Caco-2 (cell line): ENCODE results near the gene THEM4. TPM values are rescaled to one million over a fixed set of nuclear protein-coding genes. Genes with fewer than 3 reads are reported as not detected.

Experiments
- BruUV-seq: library from RNA; stranded (reverse); fragments of 400-500 nt; replicated peaks from 2 replicates; lab custom pipeline; 2021; lab: Mats Ljungman, UMichigan
- CTCF ChIA-PET: fragments of 300-600 bp; sonication (Branson Sonifier 250); formaldehyde crosslinking; loops from one replicate; lab custom pipeline; 2022; ENCODE audit warnings: antibody characterized with exemption; lab: Charles Lee
- POLR2A ChIA-PET: fragments of 300-600 bp; sonication (Branson Sonifier 250); formaldehyde crosslinking; loops from one replicate; lab custom pipeline; 2022; ENCODE audit warnings: antibody characterized with exemption; lab: Charles Lee
- DNase-seq, 2 experiments: peaks; one replicate each; pipeline versions ENCODE4 v3.0.0 to v3.0.0-alpha.2; 2020 to 2022
- H3K27me3 ChIP-seq: replicated peaks from 2 replicates; pipeline ENCODE4 v1.6.0; 2011; ENCODE audit warnings: low read length; ENCODE audit not compliant: control insufficient read depth, insufficient read depth
- H3K36me3 ChIP-seq: 2 replicates; pipeline ENCODE4 v1.5.1; 2011; ENCODE audit warnings: low read length; ENCODE audit not compliant: control insufficient read depth, insufficient read depth
- H3K4me1 ChIP-seq: fragments of 250-450 bp; sonication (Bioruptor Pico); 2 replicates; pipeline ENCODE4 v1.5.1; 2020; ENCODE audit warnings: mild to moderate bottlenecking
- H3K4me3 ChIP-seq: 2 replicates; pipeline ENCODE4 v1.5.1; 2011; ENCODE audit warnings: low read depth, mild to moderate bottlenecking, control low read depth, low read length
- H3K9me3 ChIP-seq: fragments of 250-450 bp; sonication (Bioruptor Pico); 2 replicates; pipeline ENCODE4 v1.5.1; 2020; ENCODE audit warnings: mild to moderate bottlenecking, moderate library complexity
- H3K27ac Mint-ChIP-seq: one replicate; pipeline ENCODE4 v1.8.0; 2022; ENCODE audit warnings: mixed read lengths; ENCODE audit not compliant: unreplicated experiment
- H3K27me3 Mint-ChIP-seq: one replicate; pipeline ENCODE4 v1.8.0; 2022; ENCODE audit warnings: mixed read lengths; ENCODE audit not compliant: insufficient read depth, unreplicated experiment
- H3K36me3 Mint-ChIP-seq: one replicate; pipeline ENCODE4 v1.8.0; 2022; ENCODE audit warnings: mild to moderate bottlenecking, mixed read lengths; ENCODE audit not compliant: insufficient read depth, unreplicated experiment
- H3K4me1 Mint-ChIP-seq: one replicate; pipeline ENCODE4 v1.8.0; 2022; ENCODE audit warnings: low read depth, mixed read lengths; ENCODE audit not compliant: unreplicated experiment
- H3K4me3 Mint-ChIP-seq: one replicate; pipeline ENCODE4 v1.8.0; 2022; ENCODE audit warnings: mild to moderate bottlenecking, moderate library complexity, mixed read lengths; ENCODE audit not compliant: unreplicated experiment
- H3K9me3 Mint-ChIP-seq: one replicate; pipeline ENCODE4 v1.8.0; 2022; ENCODE audit warnings: mixed read lengths; ENCODE audit not compliant: unreplicated experiment
- intact Hi-C: fragments of 100-400 bp; cut with micrococcal nuclease; formaldehyde crosslinking; loops from one replicate; pipeline ENCODE4 v1.10.0; 2022; ENCODE audit not compliant: unreplicated experiment
- total RNA-seq: library from RNA; stranded (reverse); gene quantifications from 2 replicates; pipeline ENCODE4 v1.2.3, GENCODE V29; 2022
- TF ChIP-seq, protein P1 (sequence below), 2 experiments: fragments of 200-600 bp in 1 of 2; IDR thresholded peaks; 1 replicate in 1 of 2; 2 replicates in 1 of 2; pipeline versions ENCODE4 v1.5.1 to v1.8.0; 2011 to 2022; ENCODE audit warnings: antibody characterized with exemption in 1 of 2, control low read depth in 1 of 2, inconsistent platforms in 1 of 2, low read depth in 1 of 2, low read length in 1 of 2, mild to moderate bottlenecking in 1 of 2, moderate library complexity in 1 of 2; ENCODE audit not compliant: insufficient read depth in 1 of 2, severe bottlenecking in 1 of 2, unreplicated experiment in 1 of 2

THEM4 gene
- total RNA-seq, 1 experiment from 2014 or later, result 9.5 TPM

- ChIA-PET CTCF (no interaction called here), POLR2A (interaction anchor here (1.2 kb wide), 1 partner anchor 62 kb away, joined by 3 read pairs; no protein-coding TSS in a partner anchor)
- no peaks in the 10 kb centered on the region for H3K4me1 Mint-ChIP-seq
- H3K9me3 ChIP-seq, result no peaks in the 10 kb centered on the region
- TF ChIP-seq, protein P1, sequence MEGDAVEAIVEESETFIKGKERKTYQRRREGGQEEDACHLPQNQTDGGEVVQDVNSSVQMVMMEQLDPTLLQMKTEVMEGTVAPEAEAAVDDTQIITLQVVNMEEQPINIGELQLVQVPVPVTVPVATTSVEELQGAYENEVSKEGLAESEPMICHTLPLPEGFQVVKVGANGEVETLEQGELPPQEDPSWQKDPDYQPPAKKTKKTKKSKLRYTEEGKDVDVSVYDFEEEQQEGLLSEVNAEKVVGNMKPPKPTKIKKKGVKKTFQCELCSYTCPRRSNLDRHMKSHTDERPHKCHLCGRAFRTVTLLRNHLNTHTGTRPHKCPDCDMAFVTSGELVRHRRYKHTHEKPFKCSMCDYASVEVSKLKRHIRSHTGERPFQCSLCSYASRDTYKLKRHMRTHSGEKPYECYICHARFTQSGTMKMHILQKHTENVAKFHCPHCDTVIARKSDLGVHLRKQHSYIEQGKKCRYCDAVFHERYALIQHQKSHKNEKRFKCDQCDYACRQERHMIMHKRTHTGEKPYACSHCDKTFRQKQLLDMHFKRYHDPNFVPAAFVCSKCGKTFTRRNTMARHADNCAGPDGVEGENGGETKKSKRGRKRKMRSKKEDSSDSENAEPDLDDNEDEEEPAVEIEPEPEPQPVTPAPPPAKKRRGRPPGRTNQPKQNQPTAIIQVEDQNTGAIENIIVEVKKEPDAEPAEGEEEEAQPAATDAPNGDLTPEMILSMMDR (IDR thresholded peaks at IDR 0.05; ENCODE audit: insufficient read depth in 1 of 2, low read depth in 1 of 2, low read length in 1 of 2, severe bottlenecking in 1 of 2, unreplicated experiment in 1 of 2), result no peak
- H3K27ac Mint-ChIP-seq, result no peak overlapping the region
- intact Hi-C loops, result no loop called here
- H3K9me3 Mint-ChIP-seq, result no peaks in the 10 kb centered on the region
- H3K4me1 ChIP-seq, result no peaks in the 10 kb centered on the region
- H3K36me3 Mint-ChIP-seq, result no peaks in the 10 kb centered on the region
- no peaks in the 10 kb centered on the region for H3K27me3 ChIP-seq
- no TSS peak for BruUV-seq
- no peak overlapping the region for H3K4me3 Mint-ChIP-seq
- H3K27me3 Mint-ChIP-seq, result peaks cover 3% of the 10 kb centered on the region
- H3K36me3 ChIP-seq, result no peaks in the 10 kb centered on the region
- no peak for DNase-seq
- H3K4me3 ChIP-seq, result no peak overlapping the region
These were observed 62.5 kb downstream of the THEM4 start for GRCh38 chr1:151846686-151847237.

GRCh38 chr1:151846062-151846568 is 63.2 kb downstream of the THEM4 start:
- intact Hi-C loops, result no loop called here
- no peak overlapping the region for H3K27ac Mint-ChIP-seq

DNA sequence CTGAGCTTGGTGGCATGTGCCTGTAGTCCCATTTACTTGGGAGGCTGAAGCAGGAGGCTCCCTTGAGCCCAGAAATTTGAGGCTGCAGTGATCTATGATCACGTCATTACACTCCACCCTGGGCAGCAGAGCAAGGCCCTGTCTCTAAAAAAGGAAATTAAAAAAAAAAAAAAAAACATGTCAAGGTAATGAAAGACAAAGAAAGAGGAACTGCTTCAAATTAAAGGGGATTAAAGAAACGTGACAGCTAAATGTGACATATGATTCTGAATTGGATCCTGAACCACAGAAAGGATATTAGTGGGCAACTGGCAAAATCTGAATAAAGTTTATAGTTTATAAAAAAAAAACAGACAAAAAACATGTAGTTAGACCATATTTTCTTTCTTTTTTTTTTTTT is 65.9 kb downstream of the THEM4 start:
- intact Hi-C loops, result no loop called here
- Mint-ChIP-seq H3K4me3 (no peak overlapping the region), H3K4me1 (peaks cover 7% of the 10 kb centered on the region), H3K9me3 (no peaks in the 10 kb centered on the region), H3K27me3 (peaks cover 3% of the 10 kb centered on the region), H3K36me3 (peaks cover 8% of the 10 kb centered on the region), H3K27ac (no peak overlapping the region)
- Histone ChIP-seq H3K4me3 (no peak overlapping the region), H3K27me3 (no peaks in the 10 kb centered on the region), H3K36me3 (no peaks in the 10 kb centered on the region; the same call in 1 of the 2 replicates), H3K9me3 (no peaks in the 10 kb centered on the region), H3K4me1 (no peaks in the 10 kb centered on the region; the same call in 1 of the 2 replicates)
- TF ChIP-seq, protein P1 (IDR thresholded peaks at IDR 0.05; ENCODE audit: insufficient read depth in 1 of 2, low read depth in 1 of 2, low read length in 1 of 2, severe bottlenecking in 1 of 2, unreplicated experiment in 1 of 2), result no peak
- POLR2A ChIA-PET, result no interaction called here
- no TSS peak for BruUV-seq
- CTCF ChIA-PET, result interaction anchor here (0.6 kb wide), 1 partner anchor 249 kb away, joined by 3 read pairs; no protein-coding TSS in a partner anchor
- DNase-seq, result no peak

More at GRCh38 chr1:151846062-151846568, 63.2 kb downstream of the THEM4 start:
- H3K9me3 Mint-ChIP-seq, result no peaks in the 10 kb centered on the region
- Histone ChIP-seq H3K9me3 (no peaks in the 10 kb centered on the region), H3K36me3 (no peaks in the 10 kb centered on the region), H3K4me3 (no peak overlapping the region), H3K4me1 (no peaks in the 10 kb centered on the region), H3K27me3 (no peaks in the 10 kb centered on the region)
- H3K27me3 Mint-ChIP-seq, result peaks cover 3% of the 10 kb centered on the region
- CTCF ChIA-PET, result no interaction called here
- H3K4me1 Mint-ChIP-seq, result no peaks in the 10 kb centered on the region
- TF ChIP-seq, protein P1 (IDR thresholded peaks at IDR 0.05; ENCODE audit: insufficient read depth in 1 of 2, low read depth in 1 of 2, low read length in 1 of 2, severe bottlenecking in 1 of 2, unreplicated experiment in 1 of 2), result peak in 1 of 2 experiments; percentile 20
- DNase-seq, result no peak
- no peaks in the 10 kb centered on the region for H3K36me3 Mint-ChIP-seq
- BruUV-seq, result no TSS peak
- POLR2A ChIA-PET, result interaction anchor here (1.2 kb wide), 1 partner anchor 63 kb away, joined by 3 read pairs; no protein-coding TSS in a partner anchor
- no peak overlapping the region for H3K4me3 Mint-ChIP-seq
